Loucy (cell line): ENCODE measurements around the gene GJB6.

Source experiments
- EZH2phosphoT487 ChIP-seq: fragments of 200-600 bp; IDR thresholded peaks from 2 replicates; pipeline ENCODE4 v1.6.1; 2018; ENCODE audit warnings: antibody characterized with exemption, mild to moderate bottlenecking, moderate library complexity, borderline replicate concordance
- TF ChIP-seq, protein P1 (sequence below): fragments of 200-600 bp; sonication (generic); conservative IDR thresholded peaks from 2 replicates; pipeline ENCODE4 v1.5.1; 2014; ENCODE audit warnings: mild to moderate bottlenecking, antibody characterized with exemption, low read length

- TF ChIP-seq, protein P1, sequence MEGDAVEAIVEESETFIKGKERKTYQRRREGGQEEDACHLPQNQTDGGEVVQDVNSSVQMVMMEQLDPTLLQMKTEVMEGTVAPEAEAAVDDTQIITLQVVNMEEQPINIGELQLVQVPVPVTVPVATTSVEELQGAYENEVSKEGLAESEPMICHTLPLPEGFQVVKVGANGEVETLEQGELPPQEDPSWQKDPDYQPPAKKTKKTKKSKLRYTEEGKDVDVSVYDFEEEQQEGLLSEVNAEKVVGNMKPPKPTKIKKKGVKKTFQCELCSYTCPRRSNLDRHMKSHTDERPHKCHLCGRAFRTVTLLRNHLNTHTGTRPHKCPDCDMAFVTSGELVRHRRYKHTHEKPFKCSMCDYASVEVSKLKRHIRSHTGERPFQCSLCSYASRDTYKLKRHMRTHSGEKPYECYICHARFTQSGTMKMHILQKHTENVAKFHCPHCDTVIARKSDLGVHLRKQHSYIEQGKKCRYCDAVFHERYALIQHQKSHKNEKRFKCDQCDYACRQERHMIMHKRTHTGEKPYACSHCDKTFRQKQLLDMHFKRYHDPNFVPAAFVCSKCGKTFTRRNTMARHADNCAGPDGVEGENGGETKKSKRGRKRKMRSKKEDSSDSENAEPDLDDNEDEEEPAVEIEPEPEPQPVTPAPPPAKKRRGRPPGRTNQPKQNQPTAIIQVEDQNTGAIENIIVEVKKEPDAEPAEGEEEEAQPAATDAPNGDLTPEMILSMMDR: no peak
- TF ChIP-seq EZH2phosphoT487: no peak
Observed at GRCh38 chr13:20247403-20247802, 15.3 kb upstream of the GJB6 start.
